Measurements from ENCODE around the gene CIT. TPM values are rescaled to one million over a fixed set of nuclear protein-coding genes. Genes with fewer than 3 reads are reported as not detected.

CIT gene
- total RNA-seq, 4 donors from 2014 or later: 10.3 to 75.9 (median 21.9) TPM

- no peak for DNase-seq
- H3K27ac ChIP-seq: no peak overlapping the region
Measured at GRCh38 chr12:119843100-119843499, 34.0 kb downstream of the CIT start.

GRCh38 chr12:119842380-119842779 lies 34.7 kb downstream of the CIT start:
- no peak for DNase-seq
- Histone ChIP-seq H3K9me3 (no peaks in the 10 kb centered on the region), H3K4me3 (no peak overlapping the region)

More at GRCh38 chr12:119843100-119843499, 34.0 kb downstream of the CIT start:
- Histone ChIP-seq H3K9me3 (no peaks in the 10 kb centered on the region), H3K4me1 (no peaks in the 10 kb centered on the region), H3K4me3 (no peak overlapping the region), H3K36me3 (no peaks in the 10 kb centered on the region), H3K27me3 (no peaks in the 10 kb centered on the region)
- no peak for TF ChIP-seq POLR2A (IDR thresholded peaks at IDR 0.05)

GRCh38 chr12:119841433-119842210 lies 35.5 kb downstream of the CIT start:
- no peak for DNase-seq
- Histone ChIP-seq H3K36me3 (no peaks in the 10 kb centered on the region), H3K9me3 (no peaks in the 10 kb centered on the region), H3K27ac (no peak overlapping the region), H3K4me1 (no peaks in the 10 kb centered on the region), H3K4me3 (no peak overlapping the region), H3K27me3 (no peaks in the 10 kb centered on the region)
- no peak for TF ChIP-seq CTCF (IDR thresholded peaks at IDR 0.05)
- TF ChIP-seq POLR2A (IDR thresholded peaks at IDR 0.05): no peak

More at GRCh38 chr12:119842380-119842779, 34.7 kb downstream of the CIT start:
- Histone ChIP-seq H3K36me3 (no peaks in the 10 kb centered on the region), H3K27ac (no peak overlapping the region), H3K27me3 (no peaks in the 10 kb centered on the region), H3K4me1 (no peaks in the 10 kb centered on the region)
- no peak for TF ChIP-seq POLR2A (IDR thresholded peaks at IDR 0.05)
- TF ChIP-seq CTCF (IDR thresholded peaks at IDR 0.05): no peak

GRCh38 chr12:119840582-119840981 lies 36.5 kb downstream of the CIT start:
- H3K27ac ChIP-seq: no peak overlapping the region
- no peaks in the 10 kb centered on the region for H3K36me3 ChIP-seq
- no peaks in the 10 kb centered on the region for H3K9me3 ChIP-seq
- no peak for DNase-seq
- no peaks in the 10 kb centered on the region for H3K4me1 ChIP-seq
- H3K4me3 ChIP-seq: no peak overlapping the region
- TF ChIP-seq POLR2A (IDR thresholded peaks at IDR 0.05): no peak
- no peak for TF ChIP-seq CTCF (IDR thresholded peaks at IDR 0.05)
- no peaks in the 10 kb centered on the region for H3K27me3 ChIP-seq

- no peak overlapping the region for H3K27ac ChIP-seq
- TF ChIP-seq CTCF (IDR thresholded peaks at IDR 0.05): no peak
- no peak for TF ChIP-seq POLR2A (IDR thresholded peaks at IDR 0.05)
- H3K27me3 ChIP-seq: no peaks in the 10 kb centered on the region
- no peaks in the 10 kb centered on the region for H3K36me3 ChIP-seq
- no peak overlapping the region for H3K4me3 ChIP-seq
- DNase-seq: no peak
- H3K4me1 ChIP-seq: no peaks in the 10 kb centered on the region
- no peaks in the 10 kb centered on the region for H3K9me3 ChIP-seq
Measured at GRCh38 chr12:119840168-119840567, 37.0 kb downstream of the CIT start.

GRCh38 chr12:119838826-119839600 lies 38.1 kb downstream of the CIT start:
- no peaks in the 10 kb centered on the region for H3K9me3 ChIP-seq
- H3K27me3 ChIP-seq: no peaks in the 10 kb centered on the region
- H3K27ac ChIP-seq: no peak overlapping the region
- no peak overlapping the region for H3K4me3 ChIP-seq
- no peaks in the 10 kb centered on the region for H3K4me1 ChIP-seq
- H3K36me3 ChIP-seq: no peaks in the 10 kb centered on the region
- DNase-seq: no peak
- TF ChIP-seq CTCF (IDR thresholded peaks at IDR 0.05) (no peak), POLR2A (IDR thresholded peaks at IDR 0.05) (no peak)

All from Peyer's patch (tissue), 4 donors.